Mucosa of stomach (tissue), 1 donor: ENCODE data around the gene ADGRD2.

Experiments used
- H3K27me3 ChIP-seq: one replicate; pipeline ENCODE4 v1.7.0; 2013; ENCODE audit warnings: mild to moderate bottlenecking, low read length; ENCODE audit not compliant: control insufficient read depth, insufficient read depth
- H3K36me3 ChIP-seq: one replicate; pipeline ENCODE4 v1.7.0; 2013; ENCODE audit warnings: low read length; ENCODE audit not compliant: control insufficient read depth, insufficient read depth
- H3K4me1 ChIP-seq: one replicate; pipeline ENCODE4 v1.7.0; 2013; ENCODE audit warnings: mild to moderate bottlenecking, low read length; ENCODE audit not compliant: control insufficient read depth, insufficient read depth
- H3K4me3 ChIP-seq: one replicate; pipeline ENCODE4 v1.7.0; 2013; ENCODE audit warnings: low read length
- H3K9ac ChIP-seq: one replicate; pipeline ENCODE4 v1.7.0; 2013; ENCODE audit warnings: mild to moderate bottlenecking, low read length, moderate library complexity
- H3K9me3 ChIP-seq: one replicate; pipeline ENCODE4 v1.7.0; 2013; ENCODE audit warnings: mild to moderate bottlenecking, low read length, moderate library complexity; ENCODE audit not compliant: control insufficient read depth
- donor health status: Pancreatic carcinoma.

ADGRD2 gene

DNA sequence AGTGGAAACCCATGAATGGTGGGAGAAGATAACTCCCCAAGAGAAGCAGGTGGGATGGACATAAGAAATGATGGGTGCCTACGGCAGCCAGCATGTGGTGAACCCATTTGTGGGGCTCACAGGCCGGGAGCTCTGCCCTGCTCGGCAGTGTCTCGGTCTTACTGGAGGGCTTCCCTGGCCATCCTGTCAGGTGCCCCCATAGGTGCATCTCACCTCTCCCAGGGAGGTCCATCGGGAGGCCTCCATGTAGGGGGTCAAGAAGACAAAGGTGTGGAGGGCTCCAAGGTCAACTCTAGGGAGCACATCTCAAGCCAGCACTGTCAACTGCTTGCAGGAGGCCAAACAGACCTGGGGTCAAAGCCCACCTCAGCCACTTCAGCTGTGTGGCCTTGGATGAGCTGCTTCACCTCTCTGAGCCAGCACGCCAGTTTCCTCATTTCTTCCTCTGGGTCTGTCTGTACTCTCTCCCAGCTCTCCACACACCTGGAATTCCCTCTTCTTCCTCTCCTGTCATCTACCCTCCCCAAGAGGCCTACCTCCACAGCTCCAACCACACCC is 10.5 kb upstream of the ADGRD2 start:
- H3K4me1 ChIP-seq: no peaks in the 10 kb centered on the region
- no peaks in the 10 kb centered on the region for H3K9me3 ChIP-seq
- peaks cover 3% of the 10 kb centered on the region for H3K27me3 ChIP-seq
- no peaks in the 10 kb centered on the region for H3K36me3 ChIP-seq
- no peak overlapping the region for H3K4me3 ChIP-seq
- H3K9ac ChIP-seq: no peak overlapping the region

DNA sequence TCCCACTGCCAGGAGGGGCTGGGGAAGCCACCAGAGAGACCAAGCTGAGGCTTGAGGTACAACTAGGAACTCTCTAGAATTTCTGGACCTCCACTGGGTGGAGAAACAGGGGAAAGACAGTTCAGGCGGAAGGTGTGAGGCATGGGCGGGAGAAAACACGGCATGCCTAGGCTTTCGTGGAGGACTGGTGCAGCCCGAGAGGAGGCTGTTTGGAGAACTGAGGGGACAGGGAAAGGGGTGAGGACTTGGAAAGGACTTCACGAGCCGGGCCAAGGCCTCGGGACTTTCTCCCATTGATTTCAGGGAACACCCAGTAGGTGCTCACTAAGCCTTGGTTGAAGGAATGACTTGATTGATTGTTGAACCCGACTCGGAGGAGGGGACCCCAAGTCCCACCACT is 9.5 kb upstream of the ADGRD2 start:
- H3K36me3 ChIP-seq: no peaks in the 10 kb centered on the region
- H3K27me3 ChIP-seq: peaks cover 3% of the 10 kb centered on the region
- no peaks in the 10 kb centered on the region for H3K4me1 ChIP-seq
- H3K9me3 ChIP-seq: no peaks in the 10 kb centered on the region
- no peak overlapping the region for H3K4me3 ChIP-seq
- H3K9ac ChIP-seq: no peak overlapping the region

DNA sequence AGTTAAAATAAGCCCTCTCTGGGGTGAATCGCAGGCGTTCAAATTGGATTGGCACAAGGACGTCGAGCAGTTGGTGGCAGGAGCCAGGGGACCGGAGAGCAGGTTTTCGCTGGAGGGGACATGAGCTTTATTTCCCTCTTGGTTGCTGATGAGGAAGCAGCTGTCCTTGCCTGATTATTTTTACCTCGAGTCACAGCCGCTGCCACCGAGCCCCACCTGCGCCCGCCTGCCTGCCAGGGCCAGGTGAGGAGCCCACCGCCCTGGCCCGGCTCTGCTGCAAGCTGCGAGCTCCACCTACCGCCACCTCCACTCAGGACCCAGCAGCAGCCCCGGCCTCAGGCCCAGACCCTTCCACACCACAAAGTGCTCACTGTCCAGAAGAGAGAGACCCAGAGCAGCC is 9.0 kb upstream of the ADGRD2 start:
- Histone ChIP-seq H3K9ac (no peak overlapping the region), H3K27me3 (peaks cover 3% of the 10 kb centered on the region), H3K9me3 (no peaks in the 10 kb centered on the region), H3K4me1 (no peaks in the 10 kb centered on the region), H3K4me3 (no peak overlapping the region), H3K36me3 (no peaks in the 10 kb centered on the region)

DNA sequence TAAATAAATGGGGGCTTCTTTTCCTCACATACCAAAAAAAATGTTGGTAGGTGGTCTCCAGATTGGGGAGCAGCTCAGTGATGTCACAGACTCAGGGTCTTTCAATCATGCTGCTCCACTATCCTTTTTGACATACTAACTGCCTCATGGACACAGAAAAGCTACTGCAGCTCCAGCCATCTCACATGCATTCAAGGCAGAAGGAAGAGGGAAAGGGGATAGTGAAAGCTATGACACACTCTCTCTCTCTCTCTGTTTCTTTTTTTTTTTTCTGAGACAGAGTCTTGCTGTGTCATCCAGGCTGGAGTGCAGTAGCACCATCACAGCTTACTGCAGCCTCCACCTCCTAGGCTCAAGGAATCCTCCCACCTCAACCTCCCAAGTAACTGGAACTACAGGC is 7.9 kb upstream of the ADGRD2 start:
- Histone ChIP-seq H3K4me3 (no peak overlapping the region), H3K9me3 (no peaks in the 10 kb centered on the region), H3K27me3 (peaks cover 3% of the 10 kb centered on the region), H3K4me1 (no peaks in the 10 kb centered on the region), H3K36me3 (no peaks in the 10 kb centered on the region), H3K9ac (no peak overlapping the region)

DNA sequence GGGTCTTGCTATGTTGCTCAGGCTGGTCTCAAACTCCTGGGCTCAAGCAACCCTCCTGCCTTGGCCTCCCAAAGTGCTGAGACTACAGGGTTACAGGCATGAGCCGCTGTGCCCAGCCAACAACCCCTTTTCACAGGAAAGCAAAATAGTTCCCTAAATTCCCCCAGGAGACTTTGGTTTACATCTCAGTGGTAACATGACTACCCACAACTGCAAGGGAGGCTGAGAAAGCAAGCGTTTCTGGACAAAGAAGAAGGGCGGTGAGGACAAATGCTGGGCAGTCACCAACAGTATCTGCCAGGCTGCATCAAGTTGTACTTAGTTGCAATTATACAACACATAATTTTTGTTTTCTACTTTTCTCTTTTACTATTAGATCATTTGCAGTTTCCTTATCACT is 7.4 kb upstream of the ADGRD2 start:
- H3K4me1 ChIP-seq: no peaks in the 10 kb centered on the region
- H3K36me3 ChIP-seq: no peaks in the 10 kb centered on the region
- H3K4me3 ChIP-seq: no peak overlapping the region
- H3K27me3 ChIP-seq: peaks cover 3% of the 10 kb centered on the region
- no peak overlapping the region for H3K9ac ChIP-seq
- no peaks in the 10 kb centered on the region for H3K9me3 ChIP-seq

DNA sequence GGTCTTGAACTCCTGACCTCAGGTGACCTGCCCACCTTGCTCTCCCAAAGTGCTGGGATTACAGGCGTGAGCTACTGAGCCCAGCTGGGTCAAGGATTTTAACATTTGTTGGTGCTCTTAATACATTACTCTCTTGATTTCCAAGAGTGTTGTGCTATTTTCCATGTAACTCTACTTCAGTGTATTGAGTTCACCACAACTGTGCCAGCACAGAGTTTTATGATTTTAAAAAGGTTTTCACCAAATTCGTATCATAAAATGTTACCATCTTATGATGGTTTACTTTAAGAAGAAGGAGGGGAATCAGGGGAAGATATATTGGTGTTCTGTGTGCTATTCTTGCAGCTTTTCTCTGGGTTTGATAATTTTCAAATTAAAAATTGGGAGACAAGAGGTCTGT is 6.6 kb upstream of the ADGRD2 start:
- Histone ChIP-seq H3K4me1 (no peaks in the 10 kb centered on the region), H3K27me3 (peaks cover 3% of the 10 kb centered on the region), H3K4me3 (no peak overlapping the region), H3K36me3 (no peaks in the 10 kb centered on the region), H3K9ac (no peak overlapping the region), H3K9me3 (no peaks in the 10 kb centered on the region)

DNA sequence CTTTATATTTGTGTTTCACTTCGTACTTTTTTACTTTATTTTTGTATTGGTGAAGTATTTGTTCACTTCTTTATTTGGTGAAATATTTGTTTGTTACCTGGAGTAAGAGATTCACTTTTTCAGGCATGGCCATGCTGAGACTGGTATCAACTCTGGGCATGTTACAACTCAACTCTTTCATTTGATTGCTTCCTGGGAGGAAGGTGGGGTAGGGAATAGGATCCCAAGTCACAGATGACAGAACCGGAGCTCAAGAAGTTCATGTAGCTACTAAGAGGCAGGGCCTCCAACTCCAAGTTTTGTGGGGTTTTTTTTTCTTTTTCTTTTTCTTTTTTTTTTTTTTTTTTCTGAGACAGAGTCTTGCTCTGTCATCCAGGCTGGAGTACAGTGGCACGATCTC is 6.1 kb upstream of the ADGRD2 start:
- Histone ChIP-seq H3K9ac (no peak overlapping the region), H3K9me3 (no peaks in the 10 kb centered on the region), H3K4me1 (no peaks in the 10 kb centered on the region), H3K36me3 (no peaks in the 10 kb centered on the region), H3K27me3 (peaks cover 3% of the 10 kb centered on the region), H3K4me3 (no peak overlapping the region)

DNA sequence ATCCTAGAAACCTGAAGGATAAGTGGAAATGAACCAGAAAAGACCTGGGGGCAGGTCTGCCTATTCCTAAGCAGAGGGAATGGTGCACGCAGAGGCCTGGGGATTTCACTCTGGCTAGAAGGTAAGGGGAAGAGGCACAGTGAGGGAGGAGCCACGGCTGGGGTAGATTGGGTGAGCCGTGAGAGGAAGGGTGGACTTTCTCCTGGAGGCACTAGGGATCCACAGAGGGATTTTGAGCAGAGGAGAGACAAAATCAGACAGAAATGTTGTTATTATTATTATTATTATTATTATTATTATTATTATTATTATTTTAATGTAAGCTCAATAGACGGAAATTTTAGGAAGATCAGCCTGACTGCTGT is 3.0 kb upstream of the ADGRD2 start:
- Histone ChIP-seq H3K4me1 (no peaks in the 10 kb centered on the region), H3K27me3 (peaks cover 27% of the 10 kb centered on the region), H3K36me3 (no peaks in the 10 kb centered on the region), H3K9me3 (no peaks in the 10 kb centered on the region), H3K9ac (no peak overlapping the region), H3K4me3 (no peak overlapping the region)

DNA sequence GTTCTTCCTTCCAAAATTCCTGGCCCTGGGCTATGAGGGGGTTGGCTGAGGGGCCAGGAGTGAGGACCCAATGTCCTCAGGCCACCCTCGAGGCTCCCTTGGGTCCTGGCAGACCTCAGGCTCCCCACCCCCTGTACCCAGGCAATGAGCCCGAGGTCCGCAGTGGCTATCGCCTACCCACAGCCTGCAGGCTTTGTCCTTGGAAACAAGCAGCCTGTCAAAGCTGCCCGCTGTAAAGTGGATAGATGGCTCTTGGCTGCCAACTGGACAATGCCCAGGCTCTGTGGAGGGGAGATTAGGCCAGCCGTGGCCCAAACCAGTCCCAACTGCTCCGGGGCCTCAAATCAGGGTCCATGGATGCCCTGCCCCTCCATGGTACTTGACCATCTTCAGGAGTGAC is 2.2 kb upstream of the ADGRD2 start:
- H3K27me3 ChIP-seq: peaks cover 34% of the 10 kb centered on the region
- no peaks in the 10 kb centered on the region for H3K4me1 ChIP-seq
- H3K9ac ChIP-seq: no peak overlapping the region
- no peaks in the 10 kb centered on the region for H3K9me3 ChIP-seq
- H3K36me3 ChIP-seq: no peaks in the 10 kb centered on the region
- no peak overlapping the region for H3K4me3 ChIP-seq

DNA sequence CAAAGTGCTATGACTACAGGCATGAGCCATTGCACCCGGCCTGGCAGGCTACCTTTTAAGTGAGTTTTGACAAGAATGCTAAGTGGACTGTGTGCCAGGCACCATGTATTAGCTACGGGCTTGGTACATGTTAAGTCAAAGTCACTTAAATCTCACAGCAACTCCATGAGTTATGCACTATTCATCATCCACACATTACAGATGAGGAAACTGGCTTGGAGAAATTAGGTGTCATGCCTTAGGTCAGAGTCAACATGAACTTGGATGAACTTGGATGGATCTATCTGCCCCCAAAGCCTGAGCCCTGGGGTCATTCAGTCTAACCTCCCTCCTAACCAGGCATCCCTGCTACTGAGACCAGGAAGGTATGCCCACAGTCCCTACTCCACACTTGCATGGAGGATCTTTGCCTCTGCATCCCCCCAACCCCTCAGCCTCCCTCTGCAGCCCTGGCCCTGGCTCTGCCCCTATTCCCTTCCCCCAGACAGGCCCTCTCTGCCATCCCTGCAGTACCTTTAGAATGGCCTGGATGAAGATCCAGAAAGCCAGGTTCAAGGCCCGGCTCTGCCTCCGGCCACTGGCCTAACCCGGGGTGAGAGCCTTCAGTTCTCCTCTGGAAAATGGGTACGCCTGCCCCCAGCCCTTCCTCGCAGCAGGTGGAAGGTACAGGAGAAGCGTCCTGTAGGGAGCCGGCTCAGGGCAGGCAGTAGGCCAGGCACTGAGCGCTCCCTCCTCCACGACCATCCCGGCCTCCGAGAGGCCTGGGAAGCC is 685 bp upstream of the ADGRD2 start:
- H3K36me3 ChIP-seq: no peaks in the 10 kb centered on the region
- H3K4me1 ChIP-seq: no peaks in the 10 kb centered on the region
- peaks cover 46% of the 10 kb centered on the region for H3K27me3 ChIP-seq
- no peak overlapping the region for H3K4me3 ChIP-seq
- no peaks in the 10 kb centered on the region for H3K9me3 ChIP-seq
- H3K9ac ChIP-seq: no peak overlapping the region

DNA sequence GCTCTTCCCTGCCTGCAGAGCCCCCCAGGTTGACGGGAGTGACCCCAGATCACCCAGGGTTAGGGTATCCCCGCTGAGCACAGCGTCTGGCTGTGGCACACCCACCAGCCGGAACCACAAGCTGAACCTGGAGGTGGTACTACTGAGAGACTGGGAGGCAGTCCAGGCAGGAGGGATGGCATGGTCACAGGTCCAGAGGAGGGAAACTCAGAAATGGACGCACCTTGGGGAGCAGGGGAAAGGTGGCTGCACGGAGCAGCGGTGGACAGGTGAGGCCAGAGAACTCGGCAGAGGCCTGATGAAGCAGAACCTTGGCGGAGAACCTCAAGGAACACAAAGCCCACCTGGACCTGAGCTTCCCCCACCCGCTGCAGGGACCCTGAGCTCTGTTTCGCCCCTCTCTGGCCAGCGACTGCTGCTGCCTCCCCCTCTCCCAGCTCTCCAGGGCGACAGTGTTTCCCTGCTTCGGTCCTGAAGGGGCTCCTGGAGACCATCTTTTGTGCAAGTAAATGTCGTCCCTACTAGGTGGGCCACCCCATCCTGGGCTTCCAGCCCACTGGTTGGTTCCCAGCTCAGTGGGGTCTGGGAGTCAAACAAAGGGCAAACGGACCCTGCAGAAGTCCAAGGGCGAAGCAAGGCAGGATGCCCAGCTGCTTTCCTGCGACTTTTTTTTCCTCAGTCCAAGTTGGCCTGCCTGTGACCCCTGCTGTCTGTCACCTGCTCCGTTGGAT is 845 bp downstream of the ADGRD2 start:
- Histone ChIP-seq H3K4me3 (no peak overlapping the region), H3K9me3 (no peaks in the 10 kb centered on the region), H3K4me1 (no peaks in the 10 kb centered on the region), H3K9ac (no peak overlapping the region), H3K36me3 (no peaks in the 10 kb centered on the region), H3K27me3 (peaks cover 49% of the 10 kb centered on the region)

DNA sequence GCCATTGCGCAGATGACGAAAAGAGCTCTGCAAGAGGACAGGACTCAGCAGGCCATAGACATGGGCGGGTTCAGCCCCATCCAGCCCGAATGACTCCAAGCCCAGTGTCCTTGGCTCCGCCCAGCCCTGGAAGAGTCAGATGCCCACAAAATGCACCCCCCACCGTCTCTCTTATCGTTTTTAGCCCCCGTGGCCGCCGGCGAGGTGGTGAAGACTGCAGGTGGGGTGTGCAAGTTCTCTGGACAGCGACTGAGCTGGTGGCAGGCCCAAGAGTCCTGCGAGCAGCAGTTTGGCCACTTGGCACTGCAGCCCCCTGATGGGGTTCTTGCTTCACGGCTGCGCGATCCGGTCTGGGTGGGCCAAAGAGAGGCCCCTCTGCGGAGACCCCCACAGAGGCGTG is 2.1 kb downstream of the ADGRD2 start:
- H3K4me3 ChIP-seq: no peak overlapping the region
- peaks cover 49% of the 10 kb centered on the region for H3K27me3 ChIP-seq
- H3K4me1 ChIP-seq: no peaks in the 10 kb centered on the region
- H3K9ac ChIP-seq: no peak overlapping the region
- H3K9me3 ChIP-seq: no peaks in the 10 kb centered on the region
- H3K36me3 ChIP-seq: no peaks in the 10 kb centered on the region
